HG03135 (cell line): ENCODE measurements around the gene HPCAL1.

Experiments used
- ATAC-seq: cut with Tn5 transposase; IDR thresholded peaks from one replicate; pipeline ENCODE4 v1.9.1; 2021; ENCODE audit warnings: mild to moderate bottlenecking, moderate library complexity; ENCODE audit not compliant: unreplicated experiment

Gene HPCAL1

GRCh38 chr2:10366601-10367270, 64.0 kb downstream of the HPCAL1 start:
- no peak for ATAC-seq

GRCh38 chr2:10367472-10368439, 65.1 kb downstream of the HPCAL1 start:
- ATAC-seq: no peak

GRCh38 chr2:10368491-10369231, 66.0 kb downstream of the HPCAL1 start:
- ATAC-seq: no peak

GRCh38 chr2:10369269-10370255, 66.9 kb downstream of the HPCAL1 start:
- no peak for ATAC-seq

GRCh38 chr2:10370390-10370789, 67.7 kb downstream of the HPCAL1 start:
- no peak for ATAC-seq

GRCh38 chr2:10370895-10371294, 68.2 kb downstream of the HPCAL1 start:
- ATAC-seq: no peak

GRCh38 chr2:10371441-10372196, 68.9 kb downstream of the HPCAL1 start:
- no peak for ATAC-seq

- no peak for ATAC-seq
Measured at GRCh38 chr2:10372203-10372861, 69.6 kb downstream of the HPCAL1 start.

GRCh38 chr2:10372862-10373240, 70.1 kb downstream of the HPCAL1 start:
- no peak for ATAC-seq

GRCh38 chr2:10373931-10374330, 71.2 kb downstream of the HPCAL1 start:
- no peak for ATAC-seq

GRCh38 chr2:10374362-10374943, 71.7 kb downstream of the HPCAL1 start:
- no peak for ATAC-seq

GRCh38 chr2:10375570-10376281, 73.0 kb downstream of the HPCAL1 start:
- no peak for ATAC-seq

- no peak for ATAC-seq
Measured at GRCh38 chr2:10377052-10377746, 74.5 kb downstream of the HPCAL1 start.

GRCh38 chr2:10377747-10378085, 75.0 kb downstream of the HPCAL1 start:
- ATAC-seq: no peak

- ATAC-seq: peak; percentile 74
Measured at GRCh38 chr2:10378189-10378588, 75.5 kb downstream of the HPCAL1 start.

- no peak for ATAC-seq
Measured at GRCh38 chr2:10380048-10380926, 77.6 kb downstream of the HPCAL1 start.

GRCh38 chr2:10381997-10382353, 79.3 kb downstream of the HPCAL1 start:
- ATAC-seq: no peak
